Right lobe of liver (tissue), 4 donors: ENCODE results near the gene DCAF12.

Experiments used
- CTCF ChIP-seq, 4 donors: fragments of 200-600 bp in 3 of 4; fragments of 450-650 bp in 1 of 4; IDR thresholded peaks; one replicate each; pipeline versions ENCODE4 v1.5.1 to v1.8.0; 2016 to 2022; ENCODE audit warnings: antibody characterized with exemption in 4 of 4, mild to moderate bottlenecking in 2 of 4
- POLR2A ChIP-seq: fragments of 450-650 bp; IDR thresholded peaks from one replicate; pipeline ENCODE4 v1.6.1; 2017; ENCODE audit warnings: antibody characterized with exemption, mild to moderate bottlenecking
- donor health status: DM: no; HTN: no; CAD: no.
- donor health status: DM: no; HTN: no; CAD: no.
- donor health status: DM: no; HTN: yes; CAD: no.

DNA sequence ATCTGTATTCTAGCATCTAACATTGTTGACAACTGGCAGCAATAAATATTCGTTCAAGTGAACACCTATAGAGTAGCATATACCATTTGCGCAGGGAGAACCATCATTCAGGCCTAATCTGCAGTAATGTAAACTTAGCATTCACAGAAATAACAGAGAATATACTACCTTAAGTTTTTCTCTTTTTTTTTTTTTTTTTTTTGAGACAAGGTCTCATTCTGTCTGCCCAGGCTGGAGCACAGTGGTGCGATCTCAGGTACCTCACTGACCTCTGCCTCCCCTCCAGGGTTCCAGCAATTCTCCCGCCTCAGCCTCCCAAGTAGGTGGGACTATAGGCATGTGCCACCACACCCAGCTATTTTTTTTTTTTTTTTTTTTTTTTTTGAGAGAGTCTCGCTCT, 89.9 kb downstream of the DCAF12 start:
- no peak for TF ChIP-seq POLR2A
- TF ChIP-seq CTCF (IDR thresholded peaks at IDR 0.05): no peak
